GM13976 (cell line): ENCODE measurements around the gene KLRK1.
A peak's percentile ranks its signal among the peaks of the same experiment; 100 is the strongest.

ENCODE experiments used
- DNase-seq: peaks from one replicate; pipeline ENCODE4 v3.0.0; 2012; ENCODE audit warnings: low spot score
- CTCF ChIP-seq: IDR thresholded peaks from 2 replicates; pipeline ENCODE4 v1.5.1; 2012; ENCODE audit warnings: borderline replicate concordance, mild to moderate bottlenecking; ENCODE audit not compliant: insufficient read depth; ENCODE audit errors: extremely low read depth, missing control alignments, control extremely low read depth
- in situ Hi-C: fragments of 300-500 bp; cut with MboI; formaldehyde crosslinking; loops from one replicate; pipeline ENCODE4 v1.12.0; 2022; ENCODE audit warnings: low sequenced_read_pairs, mixed read lengths, inconsistent platforms; ENCODE audit not compliant: unreplicated experiment

KLRK1 gene

GRCh38 chr12:10363914-10364814 lies 25.7 kb downstream of the KLRK1 start:
- in situ Hi-C loops = no loop called here
- TF ChIP-seq CTCF = no peak
- DNase-seq = peak; percentile 63

DNA sequence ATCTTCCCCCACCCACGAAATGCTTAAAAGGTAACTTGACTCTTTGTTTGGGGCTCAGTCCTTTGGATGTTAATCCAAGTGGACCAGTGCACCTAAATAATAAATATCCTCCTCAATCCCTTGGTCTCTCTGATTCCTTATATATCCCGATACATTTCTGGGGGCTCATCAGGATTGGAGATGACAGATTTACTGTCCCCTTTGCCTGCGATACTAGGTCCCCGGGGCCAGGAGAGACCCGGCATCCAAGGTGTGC lies 26.3 kb downstream of the KLRK1 start:
- no peak for TF ChIP-seq CTCF
- no peak for DNase-seq
- in situ Hi-C loops = no loop called here

GRCh38 chr12:10362828-10363657 lies 26.8 kb downstream of the KLRK1 start:
- TF ChIP-seq CTCF = no peak
- no peak for DNase-seq
- in situ Hi-C loops = no loop called here

GRCh38 chr12:10362325-10362724 lies 27.5 kb downstream of the KLRK1 start:
- DNase-seq = no peak
- TF ChIP-seq CTCF = no peak
- in situ Hi-C loops = no loop called here

- TF ChIP-seq CTCF = no peak
- in situ Hi-C loops = no loop called here
- no peak for DNase-seq
Measured at GRCh38 chr12:10361622-10362021, 28.2 kb downstream of the KLRK1 start.

DNA sequence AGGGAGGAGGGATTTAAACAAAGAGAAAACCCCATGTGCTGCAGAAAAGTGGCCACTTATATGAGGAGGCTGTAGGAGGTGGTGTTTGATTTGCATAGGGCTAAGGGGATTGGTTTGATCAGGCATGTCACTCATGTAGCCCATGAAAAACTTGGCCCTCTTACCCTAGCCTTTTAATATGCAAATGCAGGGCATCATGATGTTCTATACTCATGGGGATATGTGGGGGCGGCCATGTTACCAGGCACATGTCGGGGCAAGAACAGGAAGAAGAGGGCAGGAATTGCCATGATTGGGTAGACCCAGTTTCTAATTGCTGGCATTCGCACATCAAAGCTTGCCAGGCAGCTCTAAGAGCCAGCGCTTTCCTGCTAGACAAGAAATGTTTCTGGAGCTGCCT lies 28.8 kb downstream of the KLRK1 start:
- DNase-seq = no peak

More for the DNA sequence above, 28.8 kb downstream of the KLRK1 start:
- in situ Hi-C loops = no loop called here
- no peak for TF ChIP-seq CTCF
